Muscle layer of colon (tissue), 2 donors: ENCODE data around the gene MS4A10.

Experiments
- H3K27ac ChIP-seq: one replicate; pipeline ENCODE4 v1.7.0; 2013; ENCODE audit warnings: low read depth, mild to moderate bottlenecking, low read length, moderate library complexity
- H3K27me3 ChIP-seq, 2 donors: one replicate each; pipeline ENCODE4 v1.7.0; 2013; ENCODE audit warnings: low read length in 2 of 2, mild to moderate bottlenecking in 2 of 2; ENCODE audit not compliant: insufficient read depth in 2 of 2, control insufficient read depth in 1 of 2
- H3K36me3 ChIP-seq: one replicate; pipeline ENCODE4 v1.7.0; 2013; ENCODE audit warnings: mild to moderate bottlenecking, low read length; ENCODE audit not compliant: insufficient read depth
- H3K4me1 ChIP-seq: one replicate; pipeline ENCODE4 v1.7.0; 2013; ENCODE audit warnings: mild to moderate bottlenecking, low read length; ENCODE audit not compliant: insufficient read depth
- H3K4me3 ChIP-seq, 2 donors: one replicate each; pipeline ENCODE4 v1.7.0; 2013; ENCODE audit warnings: low read length in 2 of 2, low read depth in 1 of 2, mild to moderate bottlenecking in 1 of 2, moderate library complexity in 1 of 2
- H3K9ac ChIP-seq: one replicate; pipeline ENCODE4 v1.7.0; 2013; ENCODE audit warnings: low read length
- H3K9me3 ChIP-seq: one replicate; pipeline ENCODE4 v1.7.0; 2013; ENCODE audit warnings: mild to moderate bottlenecking, low read length
- donor health status: abdominal sarcoma.
- donor health status: Adenocarcinoma of cecum.

Gene MS4A10

DNA sequence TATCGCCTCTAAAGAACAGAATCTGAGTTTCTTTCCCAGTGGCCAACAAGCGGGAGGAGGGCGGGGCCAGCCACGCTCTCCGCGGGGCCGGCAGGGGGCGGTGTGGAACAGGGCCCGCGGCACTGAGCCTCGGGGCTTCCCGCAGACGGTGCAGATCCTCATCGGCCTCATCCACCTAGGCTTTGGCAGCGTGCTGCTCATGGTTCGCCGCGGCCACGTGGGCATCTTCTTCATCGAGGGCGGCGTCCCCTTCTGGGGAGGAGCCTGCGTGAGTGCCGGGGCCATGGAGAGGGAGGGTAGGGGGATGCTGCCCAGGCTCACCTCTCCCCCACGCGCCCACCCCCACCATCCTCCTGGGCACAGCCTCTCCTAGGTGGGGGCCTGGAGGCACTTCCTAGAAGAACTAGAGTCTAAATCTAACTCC lies 17.7 kb upstream of the MS4A10 start:
- Histone ChIP-seq H3K4me3 (no peak overlapping the region), H3K27me3 (peaks cover 0 to 5% of the 10 kb centered on the region in 2 donors), H3K9ac (no peak overlapping the region), H3K36me3 (no peaks in the 10 kb centered on the region), H3K4me1 (no peaks in the 10 kb centered on the region), H3K9me3 (no peaks in the 10 kb centered on the region), H3K27ac (no peak overlapping the region)

- Histone ChIP-seq H3K9ac (no peak overlapping the region), H3K4me1 (no peaks in the 10 kb centered on the region), H3K9me3 (no peaks in the 10 kb centered on the region), H3K4me3 (no peak overlapping the region), H3K36me3 (no peaks in the 10 kb centered on the region), H3K27ac (no peak overlapping the region), H3K27me3 (peaks cover 0 to 5% of the 10 kb centered on the region in 2 donors)
These were observed 16.9 kb upstream of the MS4A10 start for GRCh38 chr11:60768202-60768601.

DNA sequence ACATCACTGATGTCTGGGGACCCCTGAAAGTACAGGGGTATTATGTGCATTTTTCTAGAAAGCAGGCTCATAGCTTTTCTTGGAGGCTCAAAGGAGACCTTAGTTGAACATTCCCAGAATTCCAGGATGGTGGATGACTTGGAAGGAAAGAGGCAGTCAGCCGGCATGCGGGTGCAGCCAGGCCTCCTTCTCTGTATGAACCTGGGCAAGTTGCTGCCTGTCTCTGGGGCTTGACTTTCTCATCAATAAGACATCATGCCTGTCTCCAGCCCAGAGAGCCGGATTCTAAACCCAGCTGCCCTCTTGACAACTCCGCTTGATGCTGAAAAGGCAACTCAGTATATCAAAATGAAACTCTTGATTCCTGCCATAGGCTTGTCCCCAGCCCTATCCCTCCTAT lies 15.9 kb upstream of the MS4A10 start:
- Histone ChIP-seq H3K36me3 (no peaks in the 10 kb centered on the region), H3K4me1 (no peaks in the 10 kb centered on the region)

DNA sequence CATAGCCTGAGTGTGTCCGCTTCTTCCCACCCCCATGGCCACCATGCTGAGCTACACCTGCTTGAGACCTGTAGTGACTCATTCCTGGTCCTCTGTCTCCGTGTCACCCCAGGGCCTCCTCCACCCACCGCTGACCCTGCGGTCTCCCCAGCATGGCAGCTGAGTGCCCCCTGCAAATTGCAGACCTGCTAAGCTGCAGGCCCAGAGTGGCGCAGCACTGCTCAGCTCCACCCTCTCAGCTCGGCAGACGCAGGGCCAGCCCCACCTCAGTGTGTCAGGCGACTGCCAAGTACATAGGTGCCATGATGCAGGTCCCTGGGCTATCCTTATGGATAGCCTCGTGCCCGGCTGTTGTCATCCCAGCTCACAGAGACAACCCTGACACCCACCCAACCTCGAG lies 15.3 kb upstream of the MS4A10 start:
- no peaks in the 10 kb centered on the region for H3K4me1 ChIP-seq
- H3K4me3 ChIP-seq = no peak overlapping the region
- no peaks in the 10 kb centered on the region for H3K36me3 ChIP-seq
- H3K9ac ChIP-seq = no peak overlapping the region
- no peaks in the 10 kb centered on the region for H3K9me3 ChIP-seq
- H3K27ac ChIP-seq = no peak overlapping the region
- H3K27me3 ChIP-seq = peaks cover 0 to 5% of the 10 kb centered on the region in 2 donors

More for the DNA sequence above, 15.9 kb upstream of the MS4A10 start:
- Histone ChIP-seq H3K4me3 (no peak overlapping the region), H3K27me3 (peaks cover 0 to 5% of the 10 kb centered on the region in 2 donors), H3K27ac (no peak overlapping the region), H3K9ac (no peak overlapping the region), H3K9me3 (no peaks in the 10 kb centered on the region)

DNA sequence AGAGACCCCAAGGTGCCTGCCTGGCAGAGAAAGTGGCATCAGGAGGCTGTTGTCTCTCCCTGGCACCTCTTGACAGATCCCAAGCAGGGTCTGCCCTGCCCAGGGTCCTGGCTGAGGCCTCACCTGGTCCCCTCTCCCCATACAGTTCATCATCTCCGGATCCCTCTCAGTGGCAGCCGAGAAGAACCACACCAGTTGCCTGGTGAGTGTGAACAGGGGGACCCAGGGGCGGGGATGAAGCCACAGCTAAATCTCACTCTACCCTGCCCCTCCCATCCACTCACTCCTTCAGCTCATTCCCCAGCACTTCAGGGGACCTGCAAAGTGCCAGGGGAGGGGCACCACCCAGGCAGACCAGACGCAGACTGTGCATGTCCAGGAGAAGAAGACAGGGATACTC lies 14.0 kb upstream of the MS4A10 start:
- H3K36me3 ChIP-seq = no peaks in the 10 kb centered on the region
- no peaks in the 10 kb centered on the region for H3K9me3 ChIP-seq
- peaks cover 5% of the 10 kb centered on the region for H3K4me1 ChIP-seq
- H3K27me3 ChIP-seq = peaks cover 0 to 5% of the 10 kb centered on the region in 2 donors
- H3K27ac ChIP-seq = no peak overlapping the region
- no peak overlapping the region for H3K9ac ChIP-seq
- H3K4me3 ChIP-seq = no peak overlapping the region

DNA sequence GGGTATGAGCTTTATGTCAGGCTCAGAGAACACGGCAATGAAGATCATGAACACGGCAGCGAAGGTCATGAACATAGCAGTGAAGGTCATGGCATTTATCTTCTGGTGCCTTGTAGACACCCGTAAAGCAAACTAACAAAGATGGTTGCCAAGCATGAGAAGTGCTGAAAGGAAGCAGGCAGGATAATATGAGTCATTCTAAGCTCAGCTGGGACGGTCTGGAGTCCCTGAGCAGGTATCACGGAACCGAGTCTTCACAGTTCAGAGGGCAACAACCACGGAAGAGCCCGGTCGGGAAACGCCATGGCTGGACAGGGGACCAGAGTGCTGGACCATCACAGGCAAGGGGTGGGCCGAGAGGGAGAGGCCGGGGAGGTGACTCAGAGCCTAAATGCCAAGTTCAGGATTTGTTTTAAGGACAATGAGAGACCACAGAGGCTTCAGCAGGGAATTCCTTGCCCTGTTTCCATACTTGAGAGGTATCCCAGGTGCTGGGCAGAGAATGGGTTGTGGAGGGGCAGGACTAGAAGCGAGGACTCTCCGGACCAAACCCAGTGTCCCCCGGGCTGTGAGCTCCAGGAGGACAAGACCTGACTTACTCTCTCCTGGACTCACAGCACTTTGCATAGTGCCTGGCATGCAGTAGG lies 13.1 kb upstream of the MS4A10 start:
- H3K9ac ChIP-seq = no peak overlapping the region
- no peak overlapping the region for H3K27ac ChIP-seq
- no peaks in the 10 kb centered on the region for H3K27me3 ChIP-seq
- no peaks in the 10 kb centered on the region for H3K36me3 ChIP-seq
- H3K4me1 ChIP-seq = peaks cover 5% of the 10 kb centered on the region
- no peak overlapping the region for H3K4me3 ChIP-seq
- no peaks in the 10 kb centered on the region for H3K9me3 ChIP-seq

DNA sequence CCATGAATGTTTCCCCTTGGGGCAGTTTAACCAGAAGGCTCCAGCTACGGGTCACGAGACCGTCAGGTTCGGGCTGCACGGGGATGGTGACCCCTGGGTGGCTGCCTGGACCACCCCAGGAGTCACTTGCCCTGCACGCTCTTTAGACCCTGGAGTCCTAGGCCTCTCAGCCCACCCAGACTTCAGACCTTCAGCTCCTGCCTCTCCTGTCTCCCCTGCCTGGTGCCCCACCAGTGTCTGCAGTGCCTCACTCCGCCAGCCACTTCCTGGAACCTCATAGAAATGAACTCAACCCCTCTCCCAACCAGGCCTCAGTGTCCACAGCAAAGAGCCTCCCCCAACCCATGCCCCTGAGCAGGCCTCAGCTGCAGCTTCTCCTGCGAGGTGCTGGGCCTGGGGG lies 12.5 kb upstream of the MS4A10 start:
- no peaks in the 10 kb centered on the region for H3K9me3 ChIP-seq
- no peaks in the 10 kb centered on the region for H3K36me3 ChIP-seq
- H3K4me3 ChIP-seq = no peak overlapping the region
- no peak overlapping the region for H3K27ac ChIP-seq
- no peaks in the 10 kb centered on the region for H3K27me3 ChIP-seq
- H3K9ac ChIP-seq = no peak overlapping the region
- H3K4me1 ChIP-seq = peaks cover 5% of the 10 kb centered on the region

- no peak overlapping the region for H3K4me3 ChIP-seq
- no peaks in the 10 kb centered on the region for H3K9me3 ChIP-seq
- no peak overlapping the region for H3K27ac ChIP-seq
- no peaks in the 10 kb centered on the region for H3K27me3 ChIP-seq
- no peaks in the 10 kb centered on the region for H3K36me3 ChIP-seq
- H3K4me1 ChIP-seq = peaks cover 5% of the 10 kb centered on the region
- H3K9ac ChIP-seq = no peak overlapping the region
These were observed 10.4 kb upstream of the MS4A10 start for GRCh38 chr11:60774726-60775125.

GRCh38 chr11:60775420-60775961 lies 9.6 kb upstream of the MS4A10 start:
- Histone ChIP-seq H3K36me3 (no peaks in the 10 kb centered on the region), H3K4me3 (no peak overlapping the region), H3K9ac (no peak overlapping the region), H3K9me3 (no peaks in the 10 kb centered on the region), H3K27ac (no peak overlapping the region), H3K27me3 (no peaks in the 10 kb centered on the region), H3K4me1 (peaks cover 5% of the 10 kb centered on the region)

GRCh38 chr11:60776167-60776566 lies 9.0 kb upstream of the MS4A10 start:
- Histone ChIP-seq H3K4me1 (peaks cover 5% of the 10 kb centered on the region), H3K9ac (no peak overlapping the region), H3K4me3 (no peak overlapping the region), H3K36me3 (no peaks in the 10 kb centered on the region), H3K9me3 (no peaks in the 10 kb centered on the region), H3K27me3 (no peaks in the 10 kb centered on the region), H3K27ac (no peak overlapping the region)

DNA sequence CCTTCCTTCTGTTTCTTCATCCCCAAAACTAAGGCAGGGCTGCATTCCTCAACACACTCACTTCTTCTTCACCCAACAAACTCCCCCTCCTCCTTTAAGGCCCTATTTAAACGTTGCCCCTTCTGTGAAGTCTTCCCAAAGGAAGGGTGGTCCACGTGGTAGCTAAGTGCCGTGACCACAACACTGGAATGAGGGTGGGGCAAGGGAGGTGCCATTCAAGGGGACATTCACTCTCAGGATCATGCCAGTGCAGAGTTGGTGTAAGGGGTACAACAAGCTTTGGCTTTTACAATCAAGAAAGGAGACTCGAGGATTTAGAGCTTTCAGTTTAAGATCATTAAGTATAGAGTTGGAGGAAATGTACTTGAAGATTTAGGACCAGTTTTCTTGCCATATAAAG lies 8.0 kb upstream of the MS4A10 start:
- no peaks in the 10 kb centered on the region for H3K36me3 ChIP-seq
- H3K9me3 ChIP-seq = no peaks in the 10 kb centered on the region
- H3K27ac ChIP-seq = no peak overlapping the region
- no peaks in the 10 kb centered on the region for H3K27me3 ChIP-seq
- no peak overlapping the region for H3K9ac ChIP-seq
- H3K4me3 ChIP-seq = no peak overlapping the region
- H3K4me1 ChIP-seq = peaks cover 5% of the 10 kb centered on the region

DNA sequence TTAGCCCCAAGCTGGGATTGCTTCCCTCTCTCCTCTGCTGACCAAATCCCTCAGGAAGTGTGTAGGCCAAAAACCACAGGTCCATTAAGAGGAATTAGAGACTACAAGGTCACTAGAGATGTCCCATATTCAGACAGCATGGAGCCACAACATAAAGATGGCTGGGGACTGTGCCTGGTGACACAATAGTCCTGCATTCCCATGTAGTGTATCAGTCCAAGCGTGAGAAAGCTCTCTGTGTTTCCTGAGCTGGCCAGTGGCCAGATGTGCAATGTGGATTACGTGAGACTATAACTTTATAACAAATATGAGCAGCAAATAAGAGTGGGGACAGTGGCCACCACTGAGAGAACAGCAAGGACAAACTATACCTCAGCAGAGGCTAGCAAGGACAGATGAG lies 7.6 kb upstream of the MS4A10 start:
- no peaks in the 10 kb centered on the region for H3K27me3 ChIP-seq
- H3K27ac ChIP-seq = no peak overlapping the region
- H3K36me3 ChIP-seq = no peaks in the 10 kb centered on the region
- no peak overlapping the region for H3K9ac ChIP-seq
- peaks cover 5% of the 10 kb centered on the region for H3K4me1 ChIP-seq
- no peaks in the 10 kb centered on the region for H3K9me3 ChIP-seq
- no peak overlapping the region for H3K4me3 ChIP-seq
